NCI-H2227 (cell line): ENCODE results near the gene FARP1.

Source experiments
- DNase-seq: peaks from one replicate; lab custom pipeline; 2025; ENCODE audit not compliant: unreplicated experiment; lab: John Stamatoyannopoulos, UW

Gene FARP1

GRCh38 chr13:98201189-98201588 is 58.3 kb downstream of the FARP1 start:
- no peak for DNase-seq

GRCh38 chr13:98201984-98202383 is 59.1 kb downstream of the FARP1 start:
- DNase-seq = no peak

- DNase-seq = no peak
Observed at GRCh38 chr13:98203646-98204326, 60.9 kb downstream of the FARP1 start.

GRCh38 chr13:98204546-98204945 is 61.7 kb downstream of the FARP1 start:
- DNase-seq = no peak

- no peak for DNase-seq
Observed at GRCh38 chr13:98206946-98207345, 64.1 kb downstream of the FARP1 start.

GRCh38 chr13:98207416-98207815 is 64.5 kb downstream of the FARP1 start:
- no peak for DNase-seq

- DNase-seq = no peak
Observed at GRCh38 chr13:98208606-98209005, 65.7 kb downstream of the FARP1 start.

GRCh38 chr13:98212763-98213162 is 69.9 kb downstream of the FARP1 start:
- no peak for DNase-seq

- no peak for DNase-seq
Observed at GRCh38 chr13:98213354-98213753, 70.5 kb downstream of the FARP1 start.

- DNase-seq = peak; percentile 25
Observed at GRCh38 chr13:98214008-98214643, 71.2 kb downstream of the FARP1 start.

- DNase-seq = no peak
Observed at GRCh38 chr13:98214707-98215106, 71.8 kb downstream of the FARP1 start.

GRCh38 chr13:98215508-98215907 is 72.6 kb downstream of the FARP1 start:
- no peak for DNase-seq

GRCh38 chr13:98216135-98216565 is 73.3 kb downstream of the FARP1 start:
- DNase-seq = no peak

- DNase-seq = no peak
Observed at GRCh38 chr13:98216711-98217285, 73.9 kb downstream of the FARP1 start.

GRCh38 chr13:98217597-98217996 is 74.7 kb downstream of the FARP1 start:
- no peak for DNase-seq

- DNase-seq = no peak
Observed at GRCh38 chr13:98219685-98220084, 76.8 kb downstream of the FARP1 start.

- DNase-seq = no peak
Observed at GRCh38 chr13:98220271-98220791, 77.4 kb downstream of the FARP1 start.

- DNase-seq = no peak
Observed at GRCh38 chr13:98221234-98221633, 78.3 kb downstream of the FARP1 start.

GRCh38 chr13:98222081-98222554 is 79.2 kb downstream of the FARP1 start:
- no peak for DNase-seq

GRCh38 chr13:98222816-98223215 is 79.9 kb downstream of the FARP1 start:
- no peak for DNase-seq

GRCh38 chr13:98223741-98224140 is 80.8 kb downstream of the FARP1 start:
- no peak for DNase-seq

- no peak for DNase-seq
Observed at GRCh38 chr13:98224557-98224956, 81.7 kb downstream of the FARP1 start.
